Fibroblast of mammary gland (primary cell): ENCODE results near the gene TULP4.

Experiments
- DNase-seq: peaks from one replicate; pipeline ENCODE4 v3.0.0-alpha.2; 2010; ENCODE audit warnings: low read depth
- H3K4me3 ChIP-seq: 2 replicates; pipeline ENCODE4 v1.5.1; 2011; ENCODE audit warnings: low read depth, mild to moderate bottlenecking, low read length, moderate library complexity; ENCODE audit not compliant: control insufficient read depth
- CTCF ChIP-seq: conservative IDR thresholded peaks from 2 replicates; pipeline ENCODE4 v1.5.1; 2011; ENCODE audit warnings: low read depth, low read length, inconsistent platforms; ENCODE audit not compliant: control insufficient read depth, insufficient read depth

The TULP4 gene

DNA sequence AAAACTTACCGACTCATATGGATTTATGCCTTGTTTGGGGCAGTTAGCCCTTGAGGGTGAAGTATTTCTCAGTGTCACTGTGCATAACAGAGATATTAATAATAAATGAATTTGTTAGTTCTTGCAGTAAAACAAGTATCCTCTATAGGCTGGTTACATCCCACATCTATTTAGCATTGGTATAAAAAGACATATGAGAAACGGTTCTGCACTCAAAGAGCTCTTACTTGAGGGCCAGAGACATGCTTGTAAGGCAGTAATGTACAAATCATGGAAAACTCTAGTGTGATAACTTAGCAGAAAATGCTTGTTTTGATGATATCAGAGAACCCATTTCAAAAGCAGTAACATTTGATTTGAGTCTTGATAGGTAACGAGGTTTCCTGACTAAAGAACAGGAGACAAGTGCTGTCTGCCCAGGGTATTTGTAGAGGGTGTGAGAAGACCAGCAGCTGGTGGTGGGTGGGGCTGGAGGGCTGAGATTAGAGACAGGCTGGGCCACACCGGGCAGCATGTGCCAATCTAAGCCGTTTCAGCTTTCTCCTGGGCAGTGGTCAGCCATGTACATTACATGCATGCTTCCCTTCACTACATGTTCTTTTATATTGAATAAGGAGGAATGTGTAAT lies 46.3 kb downstream of the TULP4 start:
- TF ChIP-seq CTCF = no peak
- no peak overlapping the region for H3K4me3 ChIP-seq
- DNase-seq = no peak

GRCh38 chr6:158361068-158361467 lies 48.8 kb downstream of the TULP4 start:
- TF ChIP-seq CTCF = no peak
- no peak overlapping the region for H3K4me3 ChIP-seq
- DNase-seq = no peak

DNA sequence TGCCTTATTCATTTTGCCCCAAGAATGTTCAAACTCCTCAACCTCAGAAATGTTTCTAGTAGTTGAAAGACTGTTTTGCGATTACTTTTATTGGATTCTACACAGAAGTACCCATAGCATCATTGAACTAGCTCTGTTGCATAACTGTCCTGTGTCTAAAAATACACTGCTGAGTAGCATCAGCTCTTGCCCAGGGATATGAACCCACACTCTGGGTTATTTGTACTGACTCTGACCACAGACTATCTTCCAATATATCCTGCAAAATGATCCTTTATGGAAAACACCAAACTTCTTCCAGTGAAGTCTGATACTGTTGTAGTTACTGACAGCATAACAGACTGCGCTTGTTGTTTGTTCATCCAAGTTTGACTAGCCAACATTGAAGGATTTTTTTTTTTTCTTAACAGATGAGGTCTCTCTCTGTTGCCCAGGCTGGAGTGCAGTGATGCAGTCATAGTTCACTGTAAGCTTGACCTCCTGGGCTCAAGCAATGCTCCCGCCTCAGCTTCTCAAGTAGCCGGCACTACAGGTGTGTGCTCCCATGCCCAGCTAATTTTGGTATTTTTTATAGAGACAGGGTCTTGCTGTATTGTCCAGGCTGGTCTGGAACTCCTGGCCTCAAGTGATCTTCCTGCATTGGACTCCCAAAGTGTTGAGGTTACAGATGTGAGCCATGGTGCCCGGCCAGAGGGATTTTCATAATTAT lies 49.9 kb downstream of the TULP4 start:
- TF ChIP-seq CTCF = no peak
- H3K4me3 ChIP-seq = no peak overlapping the region
- DNase-seq = peak; percentile 43

GRCh38 chr6:158366363-158366762 lies 54.1 kb downstream of the TULP4 start:
- TF ChIP-seq CTCF = no peak
- DNase-seq = no peak

GRCh38 chr6:158367816-158368215 lies 55.6 kb downstream of the TULP4 start:
- no peak for TF ChIP-seq CTCF
- DNase-seq = no peak
- H3K4me3 ChIP-seq = no peak overlapping the region

More at GRCh38 chr6:158366363-158366762, 54.1 kb downstream of the TULP4 start:
- no peak overlapping the region for H3K4me3 ChIP-seq

DNA sequence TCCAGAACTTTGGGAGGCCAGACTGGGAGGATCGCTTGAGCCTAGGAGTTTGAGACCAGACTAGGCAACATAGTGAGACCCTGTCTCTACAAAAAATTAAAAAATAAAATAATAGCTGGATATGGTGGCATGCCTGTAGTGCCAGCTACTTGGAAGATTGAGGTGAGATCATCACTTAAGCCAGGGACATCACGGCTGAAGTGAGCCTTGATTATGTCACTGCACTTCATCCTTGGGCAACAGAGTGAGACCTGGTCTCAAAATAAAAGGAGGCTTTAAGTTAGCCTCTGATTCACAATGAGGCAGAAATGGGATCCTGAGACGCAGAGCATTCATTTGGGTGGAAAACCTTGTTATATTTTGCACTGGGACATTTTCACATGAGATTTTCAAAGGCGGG lies 57.0 kb downstream of the TULP4 start:
- TF ChIP-seq CTCF = no peak

GRCh38 chr6:158370805-158371204 lies 58.5 kb downstream of the TULP4 start:
- no peak for DNase-seq
- no peak for TF ChIP-seq CTCF
- H3K4me3 ChIP-seq = no peak overlapping the region

More for the DNA sequence above, 57.0 kb downstream of the TULP4 start:
- DNase-seq = no peak
- H3K4me3 ChIP-seq = no peak overlapping the region
